Stimulated activated CD8-positive, alpha-beta memory T cell treated with anti-CD3 and anti-CD28 coated beads, Interleukin-12 subunit alpha, Interleukin-12 subunit beta, amount 100 ng/mL, for 4 hours (primary cell): Measurements from ENCODE around the gene NDUFAF5.

Source experiments
- DNase-seq: peaks from one replicate; pipeline ENCODE4 v3.0.0-alpha.2; 2020; ENCODE audit warnings: low read depth

NDUFAF5 gene

GRCh38 chr20:13822459-13822858 is 37.6 kb downstream of the NDUFAF5 start:
- no peak for DNase-seq

- DNase-seq: no peak
Observed at GRCh38 chr20:13824459-13824858, 39.6 kb downstream of the NDUFAF5 start.

GRCh38 chr20:13825465-13825864 is 40.6 kb downstream of the NDUFAF5 start:
- no peak for DNase-seq

- DNase-seq: no peak
Observed at GRCh38 chr20:13831476-13831875, 46.6 kb downstream of the NDUFAF5 start.

GRCh38 chr20:13838664-13839063 is 53.8 kb downstream of the NDUFAF5 start:
- no peak for DNase-seq

- DNase-seq: no peak
Observed at GRCh38 chr20:13839421-13840092, 54.7 kb downstream of the NDUFAF5 start.

GRCh38 chr20:13840093-13840465 is 55.3 kb downstream of the NDUFAF5 start:
- no peak for DNase-seq

- DNase-seq: no peak
Observed at GRCh38 chr20:13841206-13841605, 56.4 kb downstream of the NDUFAF5 start.

- no peak for DNase-seq
Observed at GRCh38 chr20:13844296-13844695, 59.5 kb downstream of the NDUFAF5 start.

- DNase-seq: no peak
Observed at GRCh38 chr20:13851279-13851678, 66.5 kb downstream of the NDUFAF5 start.

- DNase-seq: no peak
Observed at GRCh38 chr20:13852306-13852705, 67.5 kb downstream of the NDUFAF5 start.

- no peak for DNase-seq
Observed at GRCh38 chr20:13855613-13856012, 70.8 kb downstream of the NDUFAF5 start.

- no peak for DNase-seq
Observed at GRCh38 chr20:13856354-13856753, 71.5 kb downstream of the NDUFAF5 start.

- DNase-seq: no peak
Observed at GRCh38 chr20:13857304-13857703, 72.5 kb downstream of the NDUFAF5 start.

- DNase-seq: no peak
Observed at GRCh38 chr20:13857961-13858360, 73.1 kb downstream of the NDUFAF5 start.

- DNase-seq: no peak
Observed at GRCh38 chr20:13858439-13858838, 73.6 kb downstream of the NDUFAF5 start.

- no peak for DNase-seq
Observed at GRCh38 chr20:13858871-13859270, 74.0 kb downstream of the NDUFAF5 start.

GRCh38 chr20:13862245-13862644 is 77.4 kb downstream of the NDUFAF5 start:
- no peak for DNase-seq

GRCh38 chr20:13863244-13863643 is 78.4 kb downstream of the NDUFAF5 start:
- DNase-seq: no peak

- no peak for DNase-seq
Observed at GRCh38 chr20:13865156-13865555, 80.3 kb downstream of the NDUFAF5 start.

- DNase-seq: no peak
Observed at GRCh38 chr20:13865791-13866351, 81.0 kb downstream of the NDUFAF5 start.

- DNase-seq: no peak
Observed at GRCh38 chr20:13868331-13868730, 83.5 kb downstream of the NDUFAF5 start.

- DNase-seq: no peak
Observed at GRCh38 chr20:13870170-13870748, 85.4 kb downstream of the NDUFAF5 start.
